Peyer's patch (tissue), 4 donors: ENCODE measurements around the gene SAMMSON. TPM values are rescaled to one million over a fixed set of nuclear protein-coding genes. Genes with fewer than 3 reads are reported as not detected.

Experiments
- DNase-seq, 3 donors: peaks; one replicate each; pipeline ENCODE4 v3.0.0-alpha.2; 2017 to 2019
- H3K27ac ChIP-seq, 4 donors: fragments of 200-600 bp; sonication (generic); one replicate each; pipeline ENCODE4 v1.5.1; 2016 to 2019
- H3K27me3 ChIP-seq, 2 donors: fragments of 200-600 bp; sonication (generic); one replicate each; pipeline ENCODE4 v1.5.1; 2019
- H3K36me3 ChIP-seq, 3 donors: fragments of 200-600 bp; sonication (generic); one replicate each; pipeline ENCODE4 v1.5.1; 2016 to 2019
- H3K4me1 ChIP-seq, 4 donors: fragments of 200-600 bp; sonication (generic); one replicate each; pipeline ENCODE4 v1.5.1; 2016 to 2019
- H3K4me3 ChIP-seq, 4 donors: fragments of 200-600 bp; sonication (generic); 1 replicate in 3 of 4; 2 replicates in 1 of 4; pipeline ENCODE4 v1.5.1; 2016 to 2019; ENCODE audit warnings: mild to moderate bottlenecking in 1 of 4
- H3K9me3 ChIP-seq, 4 donors: fragments of 200-600 bp; sonication (generic); one replicate each; pipeline ENCODE4 v1.5.1; 2016 to 2019; ENCODE audit warnings: mild to moderate bottlenecking in 1 of 4
- POLR2A ChIP-seq, 2 donors: fragments of 450-650 bp; IDR thresholded peaks; one replicate each; pipeline ENCODE4 v1.5.1; 2017; ENCODE audit warnings: antibody characterized with exemption in 2 of 2, mild to moderate bottlenecking in 2 of 2, moderate library complexity in 2 of 2
- total RNA-seq, 4 donors: library from RNA; depleted of rRNA; stranded (reverse); fragments of >200 nt; gene quantifications; one replicate each; pipeline ENCODE4 v1.1.0, GENCODE V29; 2016
- TF ChIP-seq, protein P1 (sequence below), 6 experiments: fragments of 450-650 bp in 4 of 6; fragments of 200-600 bp in 2 of 6; sonication (generic) in 1 of 6; IDR thresholded peaks; one replicate each; pipeline ENCODE4 v1.5.1; 2017 to 2019; ENCODE audit warnings: antibody characterized with exemption in 6 of 6, mild to moderate bottlenecking in 3 of 6, moderate library complexity in 1 of 6

SAMMSON gene
- total RNA-seq, 4 donors from 2014 or later: not detected

DNA sequence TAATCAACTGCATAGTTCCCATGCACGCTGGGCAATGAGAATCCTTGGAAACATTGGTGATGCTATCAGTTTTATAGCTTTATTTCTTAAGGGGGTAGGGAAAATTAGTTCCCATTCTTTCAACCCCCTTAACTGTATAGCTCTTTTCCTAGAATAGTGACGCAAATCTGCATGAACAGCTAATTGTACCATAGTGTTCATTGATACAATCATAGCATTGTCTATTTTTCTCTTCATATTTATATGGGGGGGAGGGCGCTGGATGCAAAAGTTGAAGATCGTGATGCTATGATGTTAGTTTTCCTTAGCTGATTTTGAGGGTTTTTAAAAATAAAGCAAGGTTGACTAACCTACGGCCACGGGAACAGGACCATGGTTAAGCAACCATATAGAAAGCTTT lies 32.4 kb upstream of the SAMMSON start:
- no peaks in the 10 kb centered on the region for H3K9me3 ChIP-seq
- H3K36me3 ChIP-seq: no peaks in the 10 kb centered on the region
- H3K4me1 ChIP-seq: no peaks in the 10 kb centered on the region
- no peak for DNase-seq
- no peak overlapping the region for H3K4me3 ChIP-seq
- H3K27ac ChIP-seq: no peak overlapping the region
- no peaks in the 10 kb centered on the region for H3K27me3 ChIP-seq
- TF ChIP-seq, protein P1, sequence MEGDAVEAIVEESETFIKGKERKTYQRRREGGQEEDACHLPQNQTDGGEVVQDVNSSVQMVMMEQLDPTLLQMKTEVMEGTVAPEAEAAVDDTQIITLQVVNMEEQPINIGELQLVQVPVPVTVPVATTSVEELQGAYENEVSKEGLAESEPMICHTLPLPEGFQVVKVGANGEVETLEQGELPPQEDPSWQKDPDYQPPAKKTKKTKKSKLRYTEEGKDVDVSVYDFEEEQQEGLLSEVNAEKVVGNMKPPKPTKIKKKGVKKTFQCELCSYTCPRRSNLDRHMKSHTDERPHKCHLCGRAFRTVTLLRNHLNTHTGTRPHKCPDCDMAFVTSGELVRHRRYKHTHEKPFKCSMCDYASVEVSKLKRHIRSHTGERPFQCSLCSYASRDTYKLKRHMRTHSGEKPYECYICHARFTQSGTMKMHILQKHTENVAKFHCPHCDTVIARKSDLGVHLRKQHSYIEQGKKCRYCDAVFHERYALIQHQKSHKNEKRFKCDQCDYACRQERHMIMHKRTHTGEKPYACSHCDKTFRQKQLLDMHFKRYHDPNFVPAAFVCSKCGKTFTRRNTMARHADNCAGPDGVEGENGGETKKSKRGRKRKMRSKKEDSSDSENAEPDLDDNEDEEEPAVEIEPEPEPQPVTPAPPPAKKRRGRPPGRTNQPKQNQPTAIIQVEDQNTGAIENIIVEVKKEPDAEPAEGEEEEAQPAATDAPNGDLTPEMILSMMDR (IDR thresholded peaks at IDR 0.05): no peak
- TF ChIP-seq POLR2A (IDR thresholded peaks at IDR 0.05): no peak

DNA sequence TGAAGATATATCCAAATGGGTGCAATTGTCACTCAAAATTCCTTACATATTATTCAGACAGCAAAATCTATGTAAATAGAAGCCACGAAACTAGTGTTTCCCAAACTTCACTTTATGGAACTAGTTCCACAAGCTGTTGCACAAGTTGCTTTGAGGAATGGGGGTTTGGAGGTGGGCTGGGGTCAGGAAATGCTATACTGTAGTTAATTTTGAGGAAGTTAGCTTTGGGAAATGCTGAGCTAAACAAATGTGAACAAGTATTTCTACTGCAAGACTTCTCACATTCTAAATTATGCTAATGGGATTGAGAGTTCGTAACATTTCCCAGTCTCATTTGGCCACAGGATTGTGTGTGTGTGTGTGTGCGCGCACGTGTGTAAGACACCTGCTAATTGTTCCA lies 28.7 kb upstream of the SAMMSON start:
- no peak overlapping the region for H3K4me3 ChIP-seq
- H3K36me3 ChIP-seq: no peaks in the 10 kb centered on the region
- no peaks in the 10 kb centered on the region for H3K4me1 ChIP-seq
- no peak overlapping the region for H3K27ac ChIP-seq
- no peaks in the 10 kb centered on the region for H3K9me3 ChIP-seq
- no peaks in the 10 kb centered on the region for H3K27me3 ChIP-seq
- no peak for TF ChIP-seq POLR2A (IDR thresholded peaks at IDR 0.05)
- TF ChIP-seq, protein P1 (IDR thresholded peaks at IDR 0.05): no peak
- no peak for DNase-seq

DNA sequence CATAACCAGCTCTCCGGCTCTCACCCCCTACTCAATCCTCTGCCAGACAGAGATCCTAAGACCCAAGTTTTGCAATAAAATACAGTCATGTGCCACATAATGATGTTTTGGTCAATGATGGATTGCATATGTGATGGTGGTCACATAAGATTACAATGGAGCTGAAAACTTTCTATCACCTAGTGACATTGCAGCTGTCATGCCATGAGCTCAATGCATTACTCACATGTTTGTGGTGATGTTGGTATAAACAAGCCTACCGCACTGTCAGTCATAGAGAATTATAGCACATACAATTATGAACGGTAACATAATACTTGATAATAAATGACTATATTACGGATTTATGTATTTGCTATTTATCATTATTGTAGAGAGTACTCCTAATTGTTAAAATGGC lies 26.9 kb upstream of the SAMMSON start:
- no peaks in the 10 kb centered on the region for H3K27me3 ChIP-seq
- DNase-seq: no peak
- no peak overlapping the region for H3K27ac ChIP-seq
- H3K9me3 ChIP-seq: peaks cover 0 to under 1% (median 0%) of the 10 kb centered on the region in 4 donors
- no peaks in the 10 kb centered on the region for H3K4me1 ChIP-seq
- no peaks in the 10 kb centered on the region for H3K36me3 ChIP-seq
- H3K4me3 ChIP-seq: no peak overlapping the region
- no peak for TF ChIP-seq POLR2A (IDR thresholded peaks at IDR 0.05)
- TF ChIP-seq, protein P1 (IDR thresholded peaks at IDR 0.05): no peak

DNA sequence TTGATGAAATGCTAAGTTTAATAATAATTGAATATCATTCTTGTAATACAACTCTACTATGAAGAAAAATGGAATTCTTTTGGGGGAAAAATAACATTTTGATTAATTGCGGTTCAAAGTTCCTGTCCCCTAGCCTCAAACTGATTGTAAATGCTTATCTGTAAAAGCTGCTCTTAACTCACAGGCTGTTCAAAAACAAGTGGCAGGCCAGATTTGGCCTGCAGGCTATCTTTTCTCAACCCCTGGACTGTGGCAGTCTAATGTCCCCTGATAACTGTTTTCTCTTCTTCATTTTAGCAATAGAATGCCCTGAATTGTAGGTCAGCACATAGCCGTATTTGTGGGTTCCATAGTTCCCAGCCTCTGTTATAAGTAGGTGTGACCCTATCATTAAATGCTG lies 23.5 kb upstream of the SAMMSON start:
- Histone ChIP-seq H3K27ac (no peak overlapping the region), H3K27me3 (no peaks in the 10 kb centered on the region)
- TF ChIP-seq, protein P1 (IDR thresholded peaks at IDR 0.05): no peak
- no peak for TF ChIP-seq POLR2A (IDR thresholded peaks at IDR 0.05)

DNA sequence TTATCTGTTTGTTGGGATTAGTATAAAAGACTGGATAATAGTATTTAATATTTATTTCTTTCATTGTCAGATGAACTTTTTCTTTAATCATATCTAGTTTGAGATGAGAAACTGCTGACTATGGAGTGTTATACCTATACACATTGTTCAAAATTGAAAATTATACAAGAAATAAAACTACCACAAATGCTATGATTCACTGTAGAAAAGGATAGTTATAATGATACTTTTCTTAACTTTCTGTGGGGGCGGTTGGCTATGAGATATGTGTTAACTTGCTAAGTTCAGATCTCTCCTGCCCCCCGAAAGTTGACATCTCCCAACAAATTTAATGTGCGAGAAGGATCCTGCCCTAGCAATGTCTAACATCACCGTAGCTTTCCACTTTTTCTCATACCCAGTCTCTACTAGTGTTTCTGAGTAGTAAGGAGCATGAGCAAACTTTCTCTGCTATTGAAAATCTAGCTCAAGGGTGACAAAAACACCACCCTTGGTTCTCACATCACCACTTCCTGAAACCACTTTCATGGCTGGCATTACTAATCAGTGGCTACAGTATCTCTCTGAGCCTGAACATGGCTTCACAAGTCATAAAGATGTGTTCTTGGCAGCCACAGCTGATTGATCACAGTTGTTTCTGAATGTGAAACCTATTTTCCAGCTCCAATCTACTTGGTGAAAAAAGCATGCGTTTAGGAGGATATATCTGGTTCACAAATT lies 15.8 kb upstream of the SAMMSON start:
- Histone ChIP-seq H3K27me3 (no peaks in the 10 kb centered on the region), H3K27ac (no peak overlapping the region), H3K9me3 (no peaks in the 10 kb centered on the region), H3K36me3 (no peaks in the 10 kb centered on the region), H3K4me3 (no peak overlapping the region), H3K4me1 (no peaks in the 10 kb centered on the region)
- no peak for DNase-seq
- TF ChIP-seq, protein P1 (IDR thresholded peaks at IDR 0.05): no peak
- TF ChIP-seq POLR2A (IDR thresholded peaks at IDR 0.05): no peak

More for the DNA sequence above, 23.5 kb upstream of the SAMMSON start:
- Histone ChIP-seq H3K36me3 (no peaks in the 10 kb centered on the region), H3K4me1 (no peaks in the 10 kb centered on the region), H3K9me3 (peaks cover 0 to 4% (median 0%) of the 10 kb centered on the region in 4 donors), H3K4me3 (no peak overlapping the region)
- no peak for DNase-seq
